CD4-positive, alpha-beta T cell treated with Interleukin-17A for 4 hours (primary cell): ENCODE data around the gene MPEG1.

Experiments
- DNase-seq: peaks from one replicate; pipeline ENCODE4 v3.0.0-alpha.2; 2020; ENCODE audit warnings: mixed read lengths

MPEG1 gene

GRCh38 chr11:59212744-59213631 lies at the start of gene MPEG1:
Gene MPEG1 (minus strand): TSS chr11:59212927. CDS start chr11:59212865, 62 bp downstream.
- no peak for DNase-seq

- no peak for DNase-seq
Measured at GRCh38 chr11:59262177-59262818, 49.6 kb upstream of the MPEG1 start.

- no peak for DNase-seq
Measured at GRCh38 chr11:59261150-59261549, 48.4 kb upstream of the MPEG1 start.

DNA sequence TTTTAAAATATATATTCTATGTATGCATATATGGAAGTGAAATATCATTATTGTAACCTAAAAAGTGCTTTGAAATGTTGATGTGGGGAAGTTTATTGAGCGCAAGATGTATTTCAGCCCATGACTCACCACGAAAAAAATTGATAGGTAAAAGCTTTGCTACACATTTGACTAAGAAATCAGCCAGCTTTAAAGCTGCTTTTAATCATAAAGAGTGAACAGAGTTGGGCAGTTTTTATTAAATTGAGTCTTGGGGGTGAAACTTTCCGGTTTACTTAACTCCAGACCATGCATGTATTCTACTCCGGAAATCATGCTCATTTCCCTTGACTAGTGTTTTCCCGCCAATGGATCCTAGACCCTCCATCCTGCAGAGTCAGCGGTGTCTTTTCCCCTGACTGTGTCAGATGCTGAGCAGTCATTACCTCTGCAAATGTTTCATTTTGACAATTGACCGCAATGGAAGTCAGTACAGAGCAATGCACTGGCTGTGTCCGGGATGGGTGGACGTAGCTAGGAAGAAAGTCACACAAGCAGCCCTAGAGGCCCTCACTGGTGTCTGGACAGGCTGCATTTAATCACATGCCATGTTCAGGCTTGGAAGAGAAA lies 47.2 kb upstream of the MPEG1 start:
- DNase-seq = no peak

DNA sequence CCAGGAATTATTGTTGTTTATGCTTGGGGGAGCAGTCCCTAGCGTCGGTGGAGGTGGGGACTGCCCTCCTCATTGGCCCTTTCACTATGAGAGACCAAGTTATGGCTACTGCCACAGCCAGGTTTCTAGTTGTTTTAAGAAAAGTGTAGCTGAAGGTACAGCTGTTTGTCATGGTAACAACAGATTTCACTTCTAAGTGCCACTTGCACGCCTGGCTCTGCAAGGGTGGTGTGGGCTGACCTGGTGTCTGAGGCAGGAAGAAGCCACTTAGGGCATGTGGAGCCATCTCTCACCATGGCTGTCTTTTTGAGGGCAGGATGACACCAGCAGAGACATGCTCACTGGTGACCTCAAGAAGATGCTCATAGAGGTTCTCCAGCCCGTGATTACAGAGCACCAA lies 46.3 kb upstream of the MPEG1 start:
- DNase-seq = no peak

- DNase-seq = no peak
Measured at GRCh38 chr11:59255281-59255680, 42.6 kb upstream of the MPEG1 start.

DNA sequence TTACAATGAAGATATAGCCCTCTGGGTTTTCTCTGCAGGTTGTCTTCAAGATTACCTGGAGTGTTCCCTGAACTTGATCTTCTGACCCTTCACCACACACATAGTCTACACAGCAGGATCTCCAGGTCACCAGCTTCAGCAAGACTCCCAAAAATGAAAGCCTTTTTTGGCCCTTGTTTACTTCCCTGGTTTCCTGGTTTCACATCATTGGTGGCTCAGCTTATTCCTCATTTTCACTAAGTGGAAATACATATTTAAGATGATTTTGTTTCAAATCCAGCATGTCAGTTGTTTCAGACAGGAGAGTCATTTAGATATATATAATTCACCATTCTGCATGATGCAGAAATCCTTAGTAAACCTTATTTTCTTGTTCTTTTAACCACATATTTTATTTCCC lies 41.6 kb upstream of the MPEG1 start:
- DNase-seq = no peak

DNA sequence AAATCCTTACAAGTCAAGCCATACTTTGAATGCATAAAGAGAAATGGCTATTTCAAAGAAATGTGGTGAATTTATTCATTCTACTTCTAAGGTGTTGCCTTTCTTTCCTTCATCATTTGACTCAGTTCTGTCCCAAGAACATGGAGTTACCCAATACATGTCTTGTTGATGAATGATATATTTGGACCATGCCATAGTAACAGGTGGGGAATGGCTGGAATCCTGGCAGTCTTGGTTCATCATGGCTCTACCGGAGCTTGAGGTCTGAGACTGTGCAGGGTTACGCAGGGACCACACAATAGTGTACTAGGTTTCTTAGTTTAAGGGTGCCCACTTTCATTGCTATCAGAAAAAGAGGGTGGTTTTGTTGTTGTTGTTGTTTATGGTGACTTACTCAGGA lies 40.3 kb upstream of the MPEG1 start:
- no peak for DNase-seq

GRCh38 chr11:59249535-59249934 lies 36.8 kb upstream of the MPEG1 start:
- DNase-seq = no peak

DNA sequence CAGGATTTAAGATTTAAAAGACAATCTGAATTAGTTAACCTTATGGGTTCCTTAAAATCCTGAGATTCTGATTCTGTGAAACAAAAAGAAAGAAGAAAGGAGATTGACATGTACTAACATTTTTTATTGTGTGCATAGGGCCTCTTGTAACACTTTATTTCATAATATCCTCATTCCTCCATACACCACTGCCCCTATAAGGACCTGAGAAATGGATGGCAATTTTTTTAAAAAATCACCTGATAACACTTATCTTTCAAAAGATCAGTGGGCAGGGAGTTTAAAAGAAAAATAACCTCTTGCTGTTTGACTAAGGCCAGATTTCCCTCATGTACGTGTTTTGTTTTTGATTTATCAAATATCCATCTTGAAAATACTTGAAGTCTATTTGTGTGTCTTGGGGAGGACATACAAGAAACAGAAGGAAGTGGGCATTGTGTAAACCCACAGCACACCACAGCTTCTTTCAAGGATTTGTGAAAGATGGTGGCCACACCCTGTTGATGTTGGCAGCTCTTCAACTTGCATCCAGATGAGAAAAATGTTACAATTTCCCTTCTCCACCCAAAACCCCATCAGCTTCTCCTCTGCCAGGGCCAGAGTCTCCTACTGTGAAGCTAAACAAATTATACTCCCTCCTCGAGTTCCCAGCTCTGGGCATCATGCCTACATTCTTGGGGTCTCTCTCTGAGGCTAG lies 35.0 kb upstream of the MPEG1 start:
- DNase-seq = no peak

GRCh38 chr11:59243633-59244032 lies 30.9 kb upstream of the MPEG1 start:
- no peak for DNase-seq

- DNase-seq = no peak
Measured at GRCh38 chr11:59240322-59240721, 27.6 kb upstream of the MPEG1 start.

DNA sequence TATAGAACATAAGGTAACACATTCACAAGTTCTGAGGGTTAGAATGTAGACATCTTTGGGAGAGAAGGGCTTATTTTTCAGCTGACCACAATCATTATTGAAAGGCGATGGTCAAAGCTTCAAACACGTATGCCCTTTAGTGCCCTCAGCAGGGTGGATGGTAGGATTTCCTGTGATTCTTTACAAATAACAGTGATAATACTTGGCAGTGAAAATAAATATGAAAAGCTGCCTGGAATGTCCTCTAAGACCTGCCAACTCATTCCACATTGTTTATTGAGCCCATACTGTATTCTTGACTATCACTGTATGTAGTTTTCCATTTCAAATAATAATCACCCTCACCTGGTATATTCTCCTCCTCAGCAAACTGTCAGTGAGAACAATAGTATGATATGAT lies 13.7 kb upstream of the MPEG1 start:
- no peak for DNase-seq

DNA sequence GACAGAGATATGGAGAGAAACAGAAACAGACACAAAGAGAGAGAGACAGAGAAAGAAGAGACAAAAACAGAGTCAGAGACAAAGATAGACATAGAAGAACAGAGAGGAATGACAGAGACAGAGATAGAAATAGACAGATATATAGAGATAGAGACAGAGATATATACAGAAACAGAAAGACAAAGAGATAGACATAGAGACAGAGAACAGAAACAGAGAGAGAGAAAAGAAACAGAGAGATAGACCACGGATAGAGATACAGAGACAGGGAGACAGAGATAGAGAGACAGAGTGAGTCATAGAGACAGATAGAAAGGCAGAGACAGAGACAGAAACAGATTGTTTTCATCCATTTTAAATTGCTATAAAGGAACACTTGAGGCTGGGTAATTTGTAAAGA lies 12.3 kb upstream of the MPEG1 start:
- no peak for DNase-seq

DNA sequence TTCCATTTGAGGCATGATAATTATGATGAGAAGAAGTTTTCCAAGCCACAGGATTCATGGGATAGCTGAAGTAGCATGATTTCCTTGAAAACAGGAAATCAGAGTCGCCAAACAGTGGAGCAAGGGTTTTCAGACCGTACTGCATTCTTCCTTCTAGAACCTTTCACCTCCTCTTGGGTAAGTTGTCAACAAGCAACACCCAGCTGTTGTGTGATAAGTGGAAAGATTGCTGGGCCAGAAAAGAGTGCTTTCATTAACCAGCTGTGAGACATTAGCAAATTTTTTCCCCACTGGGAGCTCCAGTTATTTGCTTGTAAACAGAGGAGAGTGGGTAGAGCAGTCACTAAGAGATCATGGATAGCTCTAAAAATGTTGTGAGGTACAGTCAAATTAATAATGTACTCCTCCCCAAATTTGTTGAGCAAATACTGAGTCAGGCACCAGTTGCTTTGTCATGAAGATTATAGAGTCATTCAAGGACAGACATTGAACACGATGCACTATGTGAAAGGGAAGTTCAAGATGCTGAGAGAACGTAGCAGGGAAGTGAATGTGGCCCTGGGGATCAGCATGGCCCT lies 11.7 kb upstream of the MPEG1 start:
- no peak for DNase-seq

DNA sequence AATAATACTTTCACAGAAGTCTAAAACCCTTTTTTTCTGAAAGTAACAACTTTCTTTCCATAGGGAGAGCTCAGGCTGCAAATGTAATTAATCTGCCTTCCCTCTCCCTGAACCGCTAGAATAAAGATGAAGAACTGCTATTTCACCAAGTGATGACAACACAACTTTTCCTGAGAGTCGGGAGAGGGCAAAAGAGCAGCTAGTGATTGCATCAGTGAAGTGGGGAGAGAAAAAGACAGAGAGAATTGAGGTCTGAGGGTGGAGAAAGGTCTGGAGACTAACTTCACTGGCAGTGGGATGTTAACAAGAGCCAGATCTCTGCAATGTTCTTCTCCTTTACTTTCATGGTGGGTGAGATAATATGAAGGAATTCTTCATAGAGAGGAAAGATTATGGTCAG lies 10.9 kb upstream of the MPEG1 start:
- no peak for DNase-seq

GRCh38 chr11:59223177-59223576 lies 10.4 kb upstream of the MPEG1 start:
- DNase-seq = no peak

GRCh38 chr11:59222464-59223060 lies 9.8 kb upstream of the MPEG1 start:
- no peak for DNase-seq

DNA sequence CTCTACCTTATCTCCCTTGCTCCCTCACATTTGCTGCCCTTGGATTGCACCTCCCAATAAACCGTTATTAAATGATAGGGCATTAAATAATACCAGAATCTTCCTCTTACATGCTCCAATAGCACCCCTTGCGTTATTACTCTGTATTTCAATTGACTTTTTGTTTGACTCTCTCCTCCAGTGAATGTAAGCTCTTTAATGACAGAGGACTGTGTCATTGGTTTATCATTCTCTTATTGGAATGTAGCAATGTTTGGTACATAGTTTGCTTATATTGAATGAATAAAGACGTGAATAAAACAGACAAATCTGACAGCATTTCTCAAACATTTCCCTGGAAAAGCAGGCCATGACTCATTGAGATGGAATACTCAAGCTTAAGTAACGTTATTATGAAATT lies 8.7 kb upstream of the MPEG1 start:
- DNase-seq = no peak

DNA sequence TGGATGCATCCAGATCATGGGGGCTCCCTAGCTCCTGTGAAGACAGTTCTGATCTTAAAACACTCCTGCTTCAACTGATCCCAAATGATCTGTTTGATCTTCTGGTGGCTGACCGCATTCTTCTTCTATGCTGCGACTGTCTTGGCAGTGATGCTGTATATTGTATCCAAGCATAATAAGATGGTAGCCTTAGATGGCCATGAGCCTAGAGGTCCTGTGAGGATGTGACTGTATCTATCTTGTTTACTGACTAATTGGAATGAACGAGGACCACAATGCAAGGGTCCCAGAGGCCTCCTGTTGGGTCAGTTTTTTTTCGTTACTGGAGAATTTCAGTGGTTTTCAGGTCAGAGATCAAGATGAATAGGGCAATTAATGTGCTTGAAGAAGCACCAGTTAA lies 7.1 kb upstream of the MPEG1 start:
- DNase-seq = no peak

DNA sequence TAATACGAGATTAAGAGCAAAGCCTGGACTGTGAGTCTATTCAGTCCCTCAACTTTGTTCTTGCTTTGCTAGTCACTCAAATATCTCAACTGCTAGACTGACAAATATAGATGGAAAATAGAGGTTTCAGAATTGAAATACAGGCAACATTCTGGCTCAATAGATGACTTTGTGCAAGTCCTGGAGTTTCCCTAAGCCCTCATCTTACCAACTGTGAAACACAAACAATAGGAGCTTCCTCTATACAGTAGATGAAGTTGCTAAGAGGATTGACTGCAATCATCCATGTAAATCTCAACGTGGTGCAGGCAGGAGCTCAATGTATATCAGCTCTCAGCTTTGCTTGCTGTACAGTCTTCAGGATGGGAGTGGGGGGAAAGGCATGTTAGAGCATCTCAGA lies 6.2 kb upstream of the MPEG1 start:
- no peak for DNase-seq

DNA sequence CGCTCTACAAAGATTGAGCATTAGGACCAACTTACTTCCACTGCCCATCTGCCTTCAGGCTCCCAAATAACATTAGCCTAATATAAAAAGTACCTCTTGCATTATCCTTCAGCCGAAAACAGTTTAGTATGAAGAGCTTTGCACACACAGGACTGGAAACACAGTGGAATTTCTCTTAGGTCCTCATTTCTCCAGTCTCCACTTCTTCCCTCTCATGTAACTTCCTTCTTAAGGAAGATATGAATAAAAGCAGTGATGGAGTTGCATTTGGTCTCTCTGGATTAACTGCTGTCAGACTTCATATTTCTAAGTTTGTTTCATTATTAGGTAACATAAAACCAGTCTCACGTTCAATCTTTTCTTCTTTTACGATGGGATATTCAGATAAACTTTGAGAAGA lies 5.6 kb upstream of the MPEG1 start:
- DNase-seq = no peak
